T1000 (cell line): ENCODE results near the gene ACTMAP.

Experiments
- DNase-seq: peaks from one replicate; lab custom pipeline; 2025; ENCODE audit warnings: mixed read lengths; lab: John Stamatoyannopoulos, UW

ACTMAP gene

GRCh38 chr19:40693896-40694295, 56.4 kb downstream of the ACTMAP start:
- DNase-seq: no peak

DNA sequence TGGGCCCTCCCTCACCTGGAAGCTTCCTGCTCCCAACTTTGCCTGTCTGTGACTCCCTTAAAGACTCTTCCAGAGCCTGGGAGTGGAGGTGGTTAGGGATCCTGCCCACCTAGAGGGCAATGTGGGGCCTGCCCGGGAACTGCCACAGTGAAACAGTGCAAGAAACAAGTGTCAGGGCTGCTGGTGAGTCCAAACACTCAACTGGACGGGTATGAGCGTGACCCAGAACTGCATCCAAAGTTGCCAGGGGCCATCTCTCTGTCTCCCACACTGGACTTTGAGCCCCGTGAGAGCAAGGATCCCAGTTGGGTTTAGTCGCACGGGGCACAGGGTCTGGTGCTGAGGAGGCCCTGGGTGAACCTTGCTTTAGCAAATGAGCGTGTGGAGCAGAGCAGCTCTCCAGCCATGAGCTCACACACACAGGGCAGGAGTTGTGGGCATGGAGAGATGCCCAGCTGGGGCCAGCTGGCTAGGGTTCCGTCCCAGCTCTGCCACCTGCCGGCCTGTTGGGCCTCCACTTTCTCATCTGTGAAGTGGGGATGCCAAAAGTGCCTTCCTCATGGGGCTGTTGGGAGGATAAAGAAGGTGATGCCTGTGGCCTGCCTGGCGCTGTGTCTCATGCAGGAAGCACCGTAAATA, 57.0 kb downstream of the ACTMAP start:
- DNase-seq: no peak

DNA sequence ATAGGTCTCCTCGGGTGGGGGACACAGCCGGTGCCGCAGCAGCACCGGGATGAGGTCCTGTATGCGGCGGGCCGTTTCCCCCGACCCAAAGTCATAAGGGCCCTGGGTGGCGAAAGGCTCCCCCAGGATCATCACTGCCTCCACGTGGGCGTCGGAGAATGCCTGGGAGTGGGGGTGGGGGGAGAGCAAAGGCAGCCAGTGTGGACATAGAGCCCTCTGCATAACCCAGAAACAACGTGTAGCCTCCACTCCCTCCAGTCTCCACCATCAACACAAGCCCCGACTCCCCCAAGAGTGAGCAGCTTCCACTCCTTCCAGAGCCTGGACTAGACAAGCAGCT, 58.1 kb downstream of the ACTMAP start:
- DNase-seq: no peak

GRCh38 chr19:40691421-40692211, 58.7 kb downstream of the ACTMAP start:
- DNase-seq: no peak
